Measurements from ENCODE around the gene TTC39C. TPM values are rescaled to one million over a fixed set of nuclear protein-coding genes. Genes with fewer than 3 reads are reported as not detected.

Gene TTC39C
- total and polyA plus RNA-seq, 2 experiments from 2014 or later = 69.4 to 136 TPM

GRCh38 chr18:24138789-24139616, 124.4 kb downstream of the TTC39C start, which contains the start of gene CABYR (continued):
- TF ChIP-seq ZNF114 (CRISPR knock-in tag; IDR thresholded peaks at IDR 0.05) = no peak
- TF ChIP-seq REST (IDR thresholded peaks at IDR 0.05; ENCODE audit: unreplicated experiment) = no peak

GRCh38 chr18:24140697-24141096, 126.1 kb downstream of the TTC39C start:
- H3K4me1 ChIP-seq (ENCODE audit: insufficient read depth) = peaks cover 26% of the 10 kb centered on the region
- Mint-ChIP-seq H3K9me3 (peaks cover 2% of the 10 kb centered on the region; the same call in 1 of the 3 replicates), H3K4me3 (no peak overlapping the region; the same call in 2 of the 3 replicates), H3K27me3 (ENCODE audit: insufficient read depth, low read depth, poor library complexity) (peaks cover 5% of the 10 kb centered on the region), H3K27ac (no peak overlapping the region), H3K4me1 (peaks cover 27% of the 10 kb centered on the region), H3K36me3 (ENCODE audit: low read depth) (peaks cover 14% of the 10 kb centered on the region)
- ATAC-seq (no peak), DNase-seq (ENCODE audit: low spot score) (no peak)
- peaks cover 5% of the 10 kb centered on the region; the same call in 1 of the 2 replicates for H3F3A ChIP-seq (replicated peaks; ENCODE audit: low read depth)
- no peak overlapping the region for H3K4me2 ChIP-seq
- H3K4me3 ChIP-seq = no peak overlapping the region
- peaks cover 10% of the 10 kb centered on the region; the same call in 1 of the 2 replicates for H3K36me3 ChIP-seq (ENCODE audit: insufficient read depth)
- H3K27ac ChIP-seq (ENCODE audit: low read depth) = no peak overlapping the region
- H2AFZ ChIP-seq = no peak overlapping the region
- H3K79me2 ChIP-seq (replicated peaks; ENCODE audit: insufficient read depth) = peaks cover 22% of the 10 kb centered on the region
- H4K20me1 ChIP-seq (replicated peaks; ENCODE audit: insufficient read depth) = no peaks in the 10 kb centered on the region
- H3K9me2 ChIP-seq (ENCODE audit: insufficient read depth) = no peaks in the 10 kb centered on the region
- no peaks in the 10 kb centered on the region for H3K27me3 ChIP-seq (ENCODE audit: insufficient read depth)
- no peak for TF ChIP-seq POLR2AphosphoS5 (IDR thresholded peaks at IDR 0.05; ENCODE audit: low read depth)
- no peak for TF ChIP-seq STAT1 (IDR thresholded peaks at IDR 0.05; ENCODE audit: unreplicated experiment)
- TF ChIP-seq ETS1 (IDR thresholded peaks at IDR 0.05) = no peak
- TF ChIP-seq ZNF331 (CRISPR knock-in tag; IDR thresholded peaks at IDR 0.05; ENCODE audit: low read depth) = no peak
- TF ChIP-seq JUNB (IDR thresholded peaks at IDR 0.05; ENCODE audit: unreplicated experiment) = no peak
- no peak for TF ChIP-seq ZNF462 (CRISPR knock-in tag; IDR thresholded peaks at IDR 0.05)
- no peak for TF ChIP-seq ZNF114 (CRISPR knock-in tag; IDR thresholded peaks at IDR 0.05)
- no peak for TF ChIP-seq REST (IDR thresholded peaks at IDR 0.05; ENCODE audit: unreplicated experiment)
- TF ChIP-seq NANOG (IDR thresholded peaks at IDR 0.05; ENCODE audit: borderline replicate concordance) = no peak

Data from GM23338 (cell line).